HCT116 (cell line): ENCODE data around the gene SPINK14. TPM values are rescaled to one million over a fixed set of nuclear protein-coding genes. Genes with fewer than 3 reads are reported as not detected.

Source experiments
- ATAC-seq: fragments of 200-7000 bp; cut with Tn5 transposase; 2 replicates; pipeline ENCODE4 v1.9.1; 2020; ENCODE audit warnings: mild to moderate bottlenecking, moderate library complexity
- BruUV-seq: library from RNA; stranded (reverse); fragments of 400-500 nt; replicated peaks from 2 replicates; lab custom pipeline; 2021; lab: Mats Ljungman, UMichigan
- CTCF ChIA-PET: fragments of 300-600 bp; sonication (Branson Sonifier 250); formaldehyde crosslinking; loops from one replicate; lab custom pipeline; 2021; ENCODE audit warnings: antibody characterized with exemption; lab: Charles Lee
- POLR2A ChIA-PET: fragments of 300-600, 350-600 bp; sonication (Branson Sonifier 250); formaldehyde crosslinking; loops from one replicate; lab custom pipeline; 2021; ENCODE audit warnings: antibody characterized with exemption; lab: Charles Lee
- RAD21 ChIA-PET, 2 experiments: fragments of 300-600 bp; sonication (Branson Sonifier 250); formaldehyde crosslinking; loops; one replicate each; lab custom pipeline; 2023; ENCODE audit warnings: low total read pairs in 2 of 2; ENCODE audit not compliant: uncharacterized antibody in 2 of 2, unreplicated experiment in 2 of 2, low non-redundant PET in 1 of 2; lab: Charles Lee
- DNase-seq: peaks from one replicate; pipeline ENCODE4 v3.0.0-alpha.2; 2010; ENCODE audit warnings: low read depth, low spot score
- H2AFZ ChIP-seq: fragments of 200-600 bp; shearing (Covaris generic), sonication (generic); 2 replicates; pipeline ENCODE4 v1.6.1; 2017; ENCODE audit warnings: low read depth, mixed run types, mixed read lengths, antibody characterized with exemption, low read length; ENCODE audit not compliant: poor library complexity, severe bottlenecking
- H3K27ac ChIP-seq: 2 replicates; pipeline ENCODE4 v1.5.1; 2012; ENCODE audit warnings: low read depth, low read length
- H3K27me3 ChIP-seq: fragments of 200-600 bp; sonication (generic); 2 replicates; pipeline ENCODE4 v1.6.1; 2016; ENCODE audit warnings: mixed run types, low read length, mixed read lengths; ENCODE audit not compliant: insufficient read depth
- H3K36me3 ChIP-seq, 2 experiments: fragments of 200-500 bp in 1 of 2; fragments of 200-600 bp in 1 of 2; sonication (Bioruptor generic) in 1 of 2; sonication (generic) in 1 of 2; 2 replicates each; pipeline versions ENCODE4 v1.5.1 to v1.6.1; 2014 to 2016; ENCODE audit warnings: low read length in 2 of 2, inconsistent platforms in 1 of 2, mixed read lengths in 1 of 2, mixed run types in 1 of 2; ENCODE audit not compliant: insufficient read depth in 2 of 2, control insufficient read depth in 1 of 2
- H3K4me1 ChIP-seq, 2 experiments: fragments of 200-600 bp in 1 of 2; sonication (generic) in 1 of 2; 2 replicates each; pipeline versions ENCODE4 v1.5.1 to v1.6.1; 2012 to 2017; ENCODE audit warnings: low read length in 2 of 2, inconsistent platforms in 1 of 2, mild to moderate bottlenecking in 1 of 2, mixed read lengths in 1 of 2, mixed run types in 1 of 2, moderate library complexity in 1 of 2; ENCODE audit not compliant: insufficient read depth in 2 of 2, control insufficient read depth in 1 of 2
- H3K4me2 ChIP-seq: fragments of 200-600 bp; sonication (generic); 2 replicates; pipeline ENCODE4 v1.6.1; 2017; ENCODE audit warnings: mixed run types, low read length, mixed read lengths
- H3K4me3 ChIP-seq, 2 experiments: fragments of 200-600 bp in 1 of 2; sonication (generic) in 1 of 2; replicated peaks in 1 of 2; 2 replicates each; pipeline ENCODE4 v1.5.1; 2011 to 2016; ENCODE audit warnings: low read length in 2 of 2, control low read depth in 1 of 2, low read depth in 1 of 2, mild to moderate bottlenecking in 1 of 2, mixed read lengths in 1 of 2, mixed run types in 1 of 2
- H3K79me2 ChIP-seq: fragments of 200-600 bp; sonication (generic); 2 replicates; pipeline ENCODE4 v1.6.1; 2017; ENCODE audit warnings: mild to moderate bottlenecking, mixed run types, low read length, moderate library complexity, mixed read lengths; ENCODE audit not compliant: insufficient read depth
- H3K9ac ChIP-seq: fragments of 200-600 bp; sonication (generic); 2 replicates; pipeline ENCODE4 v1.6.1; 2016; ENCODE audit warnings: low read length, mixed read lengths
- H3K9me2 ChIP-seq: fragments of 200-600 bp; sonication (generic), shearing (Covaris generic); 2 replicates; pipeline ENCODE4 v1.6.1; 2017; ENCODE audit warnings: mixed run types, mild to moderate bottlenecking, moderate library complexity; ENCODE audit not compliant: insufficient read depth
- H3K9me3 ChIP-seq, 2 experiments: fragments of 200-500 bp in 1 of 2; fragments of 200-600 bp in 1 of 2; sonication (Bioruptor generic) in 1 of 2; sonication (generic) in 1 of 2; 2 replicates each; pipeline ENCODE4 v1.6.1; 2014 to 2017; ENCODE audit warnings: low read length in 2 of 2, mixed read lengths in 2 of 2, inconsistent platforms in 1 of 2, low read depth in 1 of 2, mild to moderate bottlenecking in 1 of 2, mixed run types in 1 of 2, moderate library complexity in 1 of 2; ENCODE audit not compliant: control insufficient read depth in 1 of 2, insufficient read depth in 1 of 2
- H4K20me1 ChIP-seq: fragments of 200-600 bp; sonication (generic), shearing (Covaris generic); 2 replicates; pipeline ENCODE4 v1.6.1; 2017; ENCODE audit warnings: mixed run types, mild to moderate bottlenecking, moderate library complexity; ENCODE audit not compliant: insufficient read depth
- CBX3 ChIP-seq: IDR thresholded peaks from 2 replicates; pipeline ENCODE4 v1.6.1; 2012; ENCODE audit warnings: low read depth
- CEBPB ChIP-seq: IDR thresholded peaks from 2 replicates; pipeline ENCODE4 v1.6.1; 2012; ENCODE audit warnings: low read depth
- CTCF ChIP-seq, 3 experiments: fragments of 200-600 bp in 1 of 3; sonication (generic) in 1 of 3; IDR thresholded peaks in 2 of 3; conservative IDR thresholded peaks in 1 of 3; 2 replicates each; pipeline ENCODE4 v1.5.1; 2012 to 2017; ENCODE audit warnings: low read depth in 2 of 3, low read length in 2 of 3, antibody characterized with exemption in 1 of 3, borderline replicate concordance in 1 of 3, control low read depth in 1 of 3, mild to moderate bottlenecking in 1 of 3, mixed read lengths in 1 of 3, mixed run types in 1 of 3, moderate library complexity in 1 of 3; ENCODE audit not compliant: insufficient read depth in 1 of 3
- EGR1 ChIP-seq: IDR thresholded peaks from 2 replicates; pipeline ENCODE4 v1.6.1; 2012; ENCODE audit warnings: low read depth
- EZH2phosphoT487 ChIP-seq: fragments of 200-600 bp; IDR thresholded peaks from 2 replicates; pipeline ENCODE4 v1.6.1; 2018; ENCODE audit warnings: antibody characterized with exemption, borderline replicate concordance
- JUND ChIP-seq: IDR thresholded peaks from 2 replicates; pipeline ENCODE4 v1.6.1; 2012
- POLR2AphosphoS5 ChIP-seq: IDR thresholded peaks from 2 replicates; pipeline ENCODE4 v1.6.1; 2011; ENCODE audit warnings: mild to moderate bottlenecking, low read depth, low read length, moderate library complexity
- SIN3A ChIP-seq: IDR thresholded peaks from 2 replicates; pipeline ENCODE4 v1.6.1; 2012; ENCODE audit warnings: low read depth
- TCF7L2 ChIP-seq: IDR thresholded peaks from 2 replicates; pipeline ENCODE4 v1.7.0; 2011; ENCODE audit warnings: borderline replicate concordance, inconsistent platforms; ENCODE audit not compliant: insufficient read depth, insufficient read length; ENCODE audit errors: extremely low read depth
- ZFX ChIP-seq: fragments of 450-650 bp; IDR thresholded peaks from 2 replicates; pipeline ENCODE4 v1.6.1; 2017
- ZNF274 ChIP-seq: fragments of 200-500 bp; sonication (Bioruptor generic); IDR thresholded peaks from 2 replicates; pipeline ENCODE4 v1.6.1; 2014; ENCODE audit warnings: mild to moderate bottlenecking, low read depth, low read length, inconsistent platforms
- intact Hi-C: fragments of 100-400 bp; cut with micrococcal nuclease; formaldehyde crosslinking; loops from 2 replicates; pipeline ENCODE4 v1.10.0; 2022
- total RNA-seq: library from RNA; stranded (reverse); gene quantifications from one replicate; pipeline ENCODE4 v1.2.1, GENCODE V29; 2021; ENCODE audit not compliant: unreplicated experiment

Gene SPINK14
- total RNA-seq, 1 experiment from 2014 or later: not detected

DNA sequence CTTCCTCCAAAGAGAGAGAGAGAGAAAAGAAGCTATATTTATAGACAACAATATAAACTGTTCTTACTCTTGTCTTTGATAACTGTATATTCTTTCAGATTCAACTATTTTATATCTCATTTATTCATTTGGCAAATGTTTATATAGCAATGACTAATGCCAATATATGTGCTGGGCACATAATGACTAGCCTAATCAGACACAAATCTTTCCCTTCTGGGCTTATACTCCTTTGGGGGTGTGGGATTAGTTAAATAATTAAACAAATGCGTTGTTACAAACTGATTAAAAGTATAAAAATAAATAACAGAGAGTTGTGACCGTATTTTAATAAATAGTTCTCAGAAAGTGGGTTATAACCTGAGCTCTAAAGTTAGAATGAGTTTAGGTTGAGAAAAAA lies 4.0 kb downstream of the SPINK14 start:
- H3K79me2 ChIP-seq: no peaks in the 10 kb centered on the region
- CTCF ChIA-PET: no interaction called here
- TF ChIP-seq CTCF (IDR thresholded peaks at IDR 0.05 in 2 of 3, conservative IDR thresholded peaks at IDR 0.05 in 1 of 3; ENCODE audit: borderline replicate concordance in 1 of 3, insufficient read depth in 1 of 3, low read depth in 2 of 3, low read length in 2 of 3) (no peak), ZFX (no peak), EGR1 (no peak), TCF7L2 (no peak), SIN3A (no peak)
- TF ChIP-seq, all 23 proteins: peak for 0
- H3K4me2 ChIP-seq: no peak overlapping the region
- ChIA-PET RAD21 (no interaction called here), POLR2A (no interaction called here)
- no peak for ATAC-seq
- no peaks in the 10 kb centered on the region for H3K9me3 ChIP-seq
- H4K20me1 ChIP-seq: no peaks in the 10 kb centered on the region
- H3K4me3 ChIP-seq: no peak overlapping the region
- no peaks in the 10 kb centered on the region for H3K36me3 ChIP-seq
- peaks cover 7% of the 10 kb centered on the region; the same call in 1 of the 2 replicates for H3K27me3 ChIP-seq
- H3K9ac ChIP-seq: no peak overlapping the region
- no peak overlapping the region for H2AFZ ChIP-seq
- H3K9me2 ChIP-seq: no peaks in the 10 kb centered on the region
- no peaks in the 10 kb centered on the region for H3K4me1 ChIP-seq
- intact Hi-C loops: no loop called here
- BruUV-seq: no TSS peak
- no peak for DNase-seq
- no peak overlapping the region for H3K27ac ChIP-seq

GRCh38 chr5:148176480-148176879 lies 8.1 kb downstream of the SPINK14 start:
- BruUV-seq: no TSS peak
- Histone ChIP-seq H3K4me2 (no peak overlapping the region), H3K4me1 (no peaks in the 10 kb centered on the region), H3K27me3 (peaks cover 4% of the 10 kb centered on the region; the same call in 1 of the 2 replicates), H3K9ac (no peak overlapping the region), H3K36me3 (no peaks in the 10 kb centered on the region), H2AFZ (no peak overlapping the region), H4K20me1 (no peaks in the 10 kb centered on the region), H3K9me3 (no peaks in the 10 kb centered on the region), H3K27ac (no peak overlapping the region), H3K4me3 (no peak overlapping the region), H3K79me2 (no peaks in the 10 kb centered on the region), H3K9me2 (no peaks in the 10 kb centered on the region)
- ATAC-seq: no peak
- TF ChIP-seq CBX3 (no peak), EZH2phosphoT487 (no peak), ZNF274 (no peak), JUND (no peak), POLR2AphosphoS5 (no peak), CEBPB (no peak)
- RAD21 ChIA-PET: no interaction called here
- CTCF ChIA-PET: interaction anchor here (1.4 kb wide), 1 partner anchor 554 kb away, joined by 6 read pairs; no protein-coding TSS in a partner anchor
- DNase-seq: no peak
- intact Hi-C loops: loop anchor here (5.0 kb wide), 2 partner anchors 281 to 306 kb away; no protein-coding TSS in a partner anchor
- POLR2A ChIA-PET: no interaction called here
